Nucleus accumbens (tissue), 56 donors: ENCODE measurements around the gene GAGE12E.
"Not testable (repeated sequence)": the region's sequence is repeated elsewhere in the genome, so short reads cannot be mapped to it uniquely, and the experiment has no call there.

Experiments
- DNase-seq, 56 donors: peaks; one replicate each; lab custom pipeline; 2025; lab: John Stamatoyannopoulos, UW

Gene GAGE12E

GRCh38 chrX:49550989-49551388 lies at the start of gene GAGE12E:
GAGE12E (plus strand) TSS chrX:49551289; CDS start chrX:49552444, 1,155 bp downstream.
- not testable (repeated sequence) for DNase-seq

DNA sequence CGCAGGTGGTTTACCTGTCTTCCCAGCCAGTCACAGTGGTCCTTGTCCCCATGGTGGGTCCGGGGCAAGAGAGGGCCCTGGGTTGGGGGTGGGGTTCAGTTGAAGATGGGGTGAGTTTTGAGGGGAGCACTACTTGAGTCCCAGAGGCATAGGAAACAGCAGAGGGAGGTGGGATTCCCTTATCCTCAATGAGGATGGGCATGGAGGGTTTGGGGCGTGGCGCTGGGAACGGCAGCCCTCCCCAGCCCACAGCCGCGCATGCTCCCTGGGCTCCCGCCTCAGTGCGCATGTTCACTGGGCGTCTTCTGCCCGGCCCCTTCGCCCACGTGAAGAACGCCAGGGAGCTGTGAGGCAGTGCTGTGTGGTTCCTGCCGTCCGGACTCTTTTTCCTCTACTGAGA lies 19.2 kb upstream of the GAGE12E start, which contains the start of gene GAGE12C:
Gene GAGE12C, plus strand, starts transcription at position 301 of the 400 bp plus-strand sequence. CDS start 1,155 bp downstream, outside the sequence.
- not testable (repeated sequence) for DNase-seq

GRCh38 chrX:49541433-49541832 lies 9.7 kb upstream of the GAGE12E start, which contains the start of gene GAGE12D:
GAGE12D (plus strand) TSS chrX:49541733; CDS start chrX:49542888, 1,155 bp downstream.
- not testable (repeated sequence) for DNase-seq

GRCh38 chrX:49560542-49560941 lies 9.5 kb downstream of the GAGE12E start, which contains the start of gene GAGE12F:
GAGE12F (plus strand) TSS chrX:49560842; CDS start chrX:49561997, 1,155 bp downstream.
- not testable (repeated sequence) for DNase-seq

GRCh38 chrX:49568728-49569127 lies 17.6 kb downstream of the GAGE12E start:
- DNase-seq = not testable (repeated sequence)

DNA sequence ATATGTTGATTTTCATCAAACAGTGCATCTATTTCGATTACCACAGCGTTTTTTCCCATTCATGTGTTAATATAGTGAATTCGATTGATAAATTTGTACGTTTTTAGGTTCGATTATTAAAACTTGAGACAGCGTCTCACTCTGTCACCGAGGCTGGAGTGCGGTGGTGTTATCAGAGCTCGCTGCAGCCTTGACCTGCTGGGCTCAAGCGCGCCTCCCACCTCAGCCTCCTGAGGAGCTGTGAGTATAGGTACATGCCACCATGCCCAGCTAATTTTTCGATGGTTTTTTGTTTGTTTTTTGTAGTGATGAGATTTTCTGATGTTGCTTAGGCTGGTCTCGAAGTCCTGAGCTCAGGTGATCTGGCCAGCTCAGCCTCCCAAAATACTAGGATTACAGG lies 18.1 kb downstream of the GAGE12E start:
- not testable (repeated sequence) for DNase-seq

- DNase-seq = not testable (repeated sequence)
Measured at GRCh38 chrX:49570100-49570499, 19.0 kb downstream of the GAGE12E start, which contains the start of gene GAGE12G. GAGE12G (plus strand) TSS chrX:49570400; CDS start chrX:49571555, 1,155 bp downstream.

- DNase-seq = not testable (repeated sequence)
Measured at GRCh38 chrX:49579649-49580048, 28.6 kb downstream of the GAGE12E start, which contains the start of gene GAGE12H. GAGE12H (plus strand) TSS chrX:49579949; CDS start chrX:49581104, 1,155 bp downstream.

- not testable (repeated sequence) for DNase-seq
Measured at GRCh38 chrX:49589196-49589595, 38.1 kb downstream of the GAGE12E start, which contains the start of gene GAGE2A. GAGE2A (plus strand) TSS chrX:49589496; CDS start chrX:49590651, 1,155 bp downstream.

DNA sequence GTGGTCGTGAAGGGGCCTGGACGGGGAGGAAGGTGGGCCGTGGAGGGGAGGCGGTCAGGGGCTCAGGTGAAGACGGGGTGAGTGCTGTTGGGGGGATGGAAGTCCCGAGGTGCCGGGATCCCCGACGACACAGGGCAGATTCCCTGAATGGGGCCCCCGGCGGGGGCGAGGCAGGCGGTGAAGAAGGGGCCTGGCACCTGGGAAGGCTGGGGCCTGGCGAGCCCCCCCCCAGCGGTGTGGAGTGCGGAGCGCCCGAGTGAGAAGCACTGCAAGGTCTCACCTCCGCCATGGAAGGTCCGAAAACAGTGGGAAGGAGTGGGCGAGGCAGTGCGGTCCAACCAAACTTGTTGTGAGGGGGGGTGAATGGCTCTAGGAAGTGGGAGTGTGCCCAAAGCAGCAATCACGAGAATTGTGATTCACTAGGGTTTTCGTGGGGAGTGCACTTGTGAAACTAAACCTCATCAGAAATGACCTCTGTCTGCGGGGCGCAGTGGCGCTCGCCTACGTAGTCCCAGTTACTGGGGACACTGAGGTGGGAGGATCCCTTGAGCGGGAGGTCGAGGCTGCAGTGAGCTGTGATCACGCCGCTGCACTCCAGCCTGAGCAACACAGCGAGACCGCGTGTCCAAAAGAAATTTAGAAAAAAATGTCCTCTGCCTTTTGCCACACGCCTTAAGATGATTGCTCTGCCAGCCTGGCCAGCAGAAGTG lies 38.8 kb downstream of the GAGE12E start:
- DNase-seq = not testable (repeated sequence)

GRCh38 chrX:49590488-49590887 lies 39.4 kb downstream of the GAGE12E start:
- DNase-seq = not testable (repeated sequence)

- not testable (repeated sequence) for DNase-seq
Measured at GRCh38 chrX:49598720-49599119, 47.6 kb downstream of the GAGE12E start, which contains the start of gene GAGE1. GAGE1 (plus strand) TSS chrX:49599020; CDS start chrX:49600175, 1,155 bp downstream.
